Tibial nerve (tissue), 3 donors: ENCODE measurements around the gene SH3TC2.

ENCODE experiments used
- CTCF ChIP-seq, 5 experiments: fragments of 200-600 bp in 3 of 5; fragments of 450-650 bp in 2 of 5; sonication (generic) in 3 of 5; IDR thresholded peaks; one replicate each; pipeline ENCODE4 v1.5.1; 2016 to 2019; ENCODE audit warnings: antibody characterized with exemption in 5 of 5, mild to moderate bottlenecking in 3 of 5, moderate library complexity in 2 of 5
- POLR2A ChIP-seq, 2 donors: fragments of 450-650 bp; IDR thresholded peaks; one replicate each; pipeline ENCODE4 v1.6.1; 2017; ENCODE audit warnings: antibody characterized with exemption in 2 of 2, mild to moderate bottlenecking in 2 of 2, moderate library complexity in 2 of 2

GRCh38 chr5:148962761-148963324 lies 100.0 kb downstream of the SH3TC2 start:
- TF ChIP-seq POLR2A (IDR thresholded peaks at IDR 0.05) = no peak
- TF ChIP-seq CTCF (IDR thresholded peaks at IDR 0.05) = no peak
